HG03439 (cell line): ENCODE measurements around the gene BRPF1.

Source experiments
- ATAC-seq: cut with Tn5 transposase; IDR thresholded peaks from one replicate; pipeline ENCODE4 v1.9.1; 2021; ENCODE audit warnings: mild to moderate bottlenecking, moderate library complexity; ENCODE audit not compliant: unreplicated experiment

The BRPF1 gene

GRCh38 chr3:9786209-9786739 is 54.7 kb downstream of the BRPF1 start:
- ATAC-seq = no peak

DNA sequence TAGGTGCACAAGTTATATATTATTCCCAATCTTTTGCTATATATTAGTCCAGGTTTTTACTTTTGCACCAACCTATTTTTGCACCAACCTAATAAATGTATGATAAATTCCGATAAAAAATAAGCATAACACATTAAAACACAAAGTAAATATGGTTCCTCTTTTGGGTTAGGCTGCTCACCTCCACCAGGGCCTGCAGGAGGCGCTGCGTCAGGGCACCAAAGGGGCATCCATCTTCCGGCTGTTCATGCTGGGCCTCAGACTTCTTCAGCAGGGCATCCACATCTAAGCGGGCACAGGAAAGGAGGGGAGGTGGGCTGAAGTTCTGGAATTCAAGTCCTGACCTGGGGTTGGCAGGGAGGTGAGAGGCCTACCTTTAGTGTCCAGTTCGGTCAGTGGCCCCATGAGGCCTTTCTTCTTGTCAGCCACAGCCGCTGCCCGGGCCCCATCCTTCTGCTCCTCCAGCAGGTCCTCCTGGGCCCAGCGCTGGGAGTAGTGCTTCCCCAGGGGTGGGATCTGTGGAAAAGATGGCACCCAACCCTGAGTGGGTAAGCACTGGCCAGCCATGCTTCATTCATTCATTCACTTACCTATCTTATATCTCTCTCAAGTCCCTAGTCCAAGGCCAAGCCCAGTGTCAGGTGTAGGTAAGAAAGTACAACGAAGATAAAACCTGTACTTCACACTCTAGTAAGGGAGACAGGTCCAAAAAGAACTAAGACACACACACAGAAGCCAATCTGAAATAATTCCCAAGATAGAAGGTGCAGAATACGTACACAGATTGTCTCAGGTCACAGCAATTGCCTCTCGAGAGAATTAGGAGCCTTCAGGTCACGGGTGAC is 55.5 kb downstream of the BRPF1 start:
- ATAC-seq = no peak

DNA sequence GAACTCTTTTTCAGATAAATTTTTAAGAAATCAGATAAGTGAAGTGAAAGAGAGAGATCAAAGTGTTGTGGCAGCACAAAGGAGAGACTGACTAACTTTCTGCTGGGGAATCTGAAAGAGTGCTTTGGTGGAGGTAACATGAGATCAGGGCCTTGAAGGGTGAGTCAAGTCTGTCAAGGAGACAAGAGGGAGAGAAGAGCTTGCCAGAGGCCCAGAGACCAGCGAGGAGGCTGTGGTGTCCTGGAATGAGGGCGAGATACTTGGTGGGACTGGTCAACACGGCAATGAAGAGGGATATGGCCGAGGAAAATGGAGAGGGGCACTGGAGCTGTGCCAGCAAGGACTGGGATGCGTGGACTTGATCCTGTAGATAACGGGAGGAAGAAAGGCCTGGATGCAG is 56.2 kb downstream of the BRPF1 start:
- no peak for ATAC-seq

DNA sequence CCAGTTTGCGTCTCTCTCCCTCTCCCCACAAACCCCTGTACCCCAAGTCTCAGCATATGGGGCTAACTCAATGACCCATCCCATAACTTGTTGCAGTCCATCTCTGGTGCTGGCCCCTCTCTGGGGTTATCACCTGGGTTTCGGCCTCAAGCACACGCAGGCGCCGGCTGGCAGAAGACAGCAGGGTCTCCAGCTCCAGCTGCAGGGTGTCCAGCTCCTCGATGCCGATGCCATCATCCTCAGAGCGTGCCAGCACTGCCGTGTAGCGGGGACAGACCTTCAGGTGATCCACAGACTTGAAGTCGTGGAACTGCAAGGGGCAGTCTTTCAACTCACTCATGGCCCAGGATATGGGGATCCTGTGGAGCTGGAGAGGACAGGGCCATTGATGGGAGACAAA is 59.6 kb downstream of the BRPF1 start:
- ATAC-seq = no peak

- ATAC-seq = no peak
These were observed 60.4 kb downstream of the BRPF1 start for GRCh38 chr3:9791790-9792404.

- ATAC-seq = peak; percentile 88
These were observed 61.0 kb downstream of the BRPF1 start, which contains the start of the genes ARPC4 and TADA3 for GRCh38 chr3:9792405-9793160. ARPC4 (plus strand) TSS chr3:9793082; CDS start chr3:9793122, 40 bp downstream. TADA3 (minus strand) TSS chr3:9792473; CDS start chr3:9791466, 1,007 bp downstream.

DNA sequence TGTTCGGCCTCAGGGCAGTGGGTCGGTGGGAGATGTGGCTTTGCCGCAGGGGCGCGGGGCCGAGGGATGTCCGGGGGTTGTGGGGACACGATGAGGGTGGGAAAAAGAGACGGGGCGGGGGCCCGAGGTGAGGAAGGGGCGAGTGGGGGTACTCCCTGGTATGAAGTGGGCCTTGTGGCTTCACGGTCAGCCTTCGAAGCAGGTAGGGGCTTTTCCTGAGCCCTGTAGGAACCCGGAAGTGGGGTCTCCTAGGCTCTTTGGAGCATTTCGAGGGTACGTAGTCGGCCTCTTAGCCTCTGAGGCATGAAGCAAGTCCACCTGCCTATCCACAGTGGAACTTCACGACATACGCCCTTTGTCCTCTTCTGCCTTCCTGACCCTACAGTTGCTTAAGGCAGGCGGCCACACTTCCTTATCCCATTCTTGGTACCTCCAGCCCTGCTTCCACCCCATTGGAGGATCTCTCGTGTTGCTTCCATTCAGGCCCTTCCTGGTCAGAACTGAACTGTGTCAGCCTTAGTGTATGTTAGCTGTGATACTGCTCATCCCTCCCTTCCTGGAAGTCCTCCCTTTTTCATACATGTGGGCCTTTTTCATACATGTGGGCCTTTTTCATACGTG is 61.7 kb downstream of the BRPF1 start:
- no peak for ATAC-seq

DNA sequence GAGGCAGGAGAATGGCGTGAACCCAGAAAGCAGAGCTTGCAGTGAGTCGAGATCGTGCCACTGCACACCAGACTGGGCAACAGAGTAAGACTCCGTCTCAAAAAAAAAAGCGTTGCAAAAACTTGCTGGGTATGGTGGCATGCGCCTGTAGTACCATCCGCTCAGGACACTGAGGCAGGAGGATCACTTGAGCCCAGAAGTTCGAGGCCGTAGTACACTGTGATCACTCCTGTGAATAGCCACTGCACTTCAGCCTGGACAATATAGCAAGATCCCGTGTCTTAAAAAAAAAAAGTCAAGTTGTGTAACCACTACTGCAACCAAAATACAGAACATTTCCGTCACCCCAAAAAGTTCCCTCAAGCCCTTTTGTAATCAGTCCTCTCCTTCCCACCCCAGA is 62.9 kb downstream of the BRPF1 start:
- no peak for ATAC-seq

GRCh38 chr3:9795207-9795606 is 63.7 kb downstream of the BRPF1 start:
- no peak for ATAC-seq

- ATAC-seq = no peak
These were observed 65.8 kb downstream of the BRPF1 start for GRCh38 chr3:9797196-9797945.
